Neural progenitor cell (in vitro differentiated cells): Measurements from ENCODE around the gene PGGT1B.

ENCODE experiments used
- CTCF ChIP-seq: fragments of 200-600 bp; sonication (generic); IDR thresholded peaks from 2 replicates; pipeline ENCODE4 v1.5.1; 2017; ENCODE audit warnings: antibody characterized with exemption, mild to moderate bottlenecking
- EZH2 ChIP-seq: fragments of 200-600 bp; sonication (generic); IDR thresholded peaks from 2 replicates; pipeline ENCODE4 v1.6.1; 2017; ENCODE audit warnings: antibody characterized with exemption, mild to moderate bottlenecking, moderate library complexity
- EZH2phosphoT487 ChIP-seq: fragments of 200-600 bp; sonication (generic); IDR thresholded peaks from 2 replicates; pipeline ENCODE4 v1.6.1; 2017; ENCODE audit warnings: antibody characterized with exemption

GRCh38 chr5:115297031-115297430 is 34.4 kb upstream of the PGGT1B start:
- TF ChIP-seq EZH2 (no peak), CTCF (no peak), EZH2phosphoT487 (no peak)
